Uterus (tissue), 2 donors: Measurements from ENCODE around the gene PLA1A.

ENCODE experiments used
- CTCF ChIP-seq, 4 experiments: fragments of 200-600 bp in 2 of 4; fragments of 450-650 bp in 2 of 4; sonication (generic) in 2 of 4; IDR thresholded peaks; one replicate each; pipeline ENCODE4 v1.5.1; 2016 to 2019; ENCODE audit warnings: antibody characterized with exemption in 4 of 4, mild to moderate bottlenecking in 2 of 4, moderate library complexity in 1 of 4
- POLR2A ChIP-seq, 2 donors: fragments of 450-650 bp; IDR thresholded peaks; one replicate each; pipeline ENCODE4 v1.6.1; 2016; ENCODE audit warnings: antibody characterized with exemption in 2 of 2, mild to moderate bottlenecking in 1 of 2, moderate library complexity in 1 of 2

- TF ChIP-seq CTCF (IDR thresholded peaks at IDR 0.05) (no peak), POLR2A (IDR thresholded peaks at IDR 0.05) (no peak)
Measured at GRCh38 chr3:119636891-119637611, 39.4 kb downstream of the PLA1A start.
